H1 (cell line): ENCODE results near the gene ARGLU1. TPM values are rescaled to one million over a fixed set of nuclear protein-coding genes. Genes with fewer than 3 reads are reported as not detected.

Source experiments
- CTCF ChIA-PET: fragments of 300-600 bp; sonication (Branson Sonifier 250); formaldehyde crosslinking; loops from one replicate; lab custom pipeline; 2021; ENCODE audit not compliant: partially characterized antibody; lab: Charles Lee
- POLR2A ChIA-PET: fragments of 300-600 bp; sonication (Branson Sonifier 250); formaldehyde crosslinking; loops from one replicate; lab custom pipeline; 2021; ENCODE audit warnings: inconsistent platforms; ENCODE audit not compliant: partially characterized antibody; lab: Charles Lee
- DNase-seq, 2 experiments: peaks; one replicate each; pipeline versions ENCODE4 v3.0.0 to v3.0.0-alpha.2; 2010 to 2022; ENCODE audit warnings: low spot score in 2 of 2, low read depth in 1 of 2, mixed read lengths in 1 of 2
- FAIRE-seq: peaks from 2 replicates; lab custom pipeline; 2011; peaks lifted over from hg19 to GRCh38; lab: Jason Lieb, UNC
- H2AFZ ChIP-seq: 2 replicates; pipeline ENCODE4 v1.8.1; 2012; ENCODE audit warnings: low read length, inconsistent platforms
- H2AK5ac ChIP-seq: 2 replicates; pipeline ENCODE4 v1.6.1; 2013; ENCODE audit warnings: low read depth, low read length
- H2BK120ac ChIP-seq: replicated peaks from 2 replicates; pipeline ENCODE3; 2013; ENCODE audit warnings: low read depth, low read length, inconsistent platforms
- H2BK12ac ChIP-seq: 2 replicates; pipeline ENCODE4 v1.6.1; 2013; ENCODE audit warnings: low read depth, low read length
- H2BK15ac ChIP-seq: 2 replicates; pipeline ENCODE4 v1.6.1; 2013; ENCODE audit warnings: low read length
- H2BK20ac ChIP-seq: 2 replicates; pipeline ENCODE4 v1.6.1; 2013; ENCODE audit warnings: low read length
- H2BK5ac ChIP-seq: 2 replicates; pipeline ENCODE4 v1.6.1; 2013; ENCODE audit warnings: low read depth, low read length
- H3K14ac ChIP-seq: 2 replicates; pipeline ENCODE4 v1.6.1; 2013; ENCODE audit warnings: inconsistent platforms; ENCODE audit not compliant: insufficient read length
- H3K18ac ChIP-seq: 2 replicates; pipeline ENCODE4 v1.6.1; 2013; ENCODE audit warnings: low read length; ENCODE audit errors: extremely low read depth
- H3K23ac ChIP-seq: 2 replicates; pipeline ENCODE4 v1.6.1; 2013; ENCODE audit warnings: inconsistent platforms; ENCODE audit not compliant: insufficient read length
- H3K23me2 ChIP-seq: 2 replicates; pipeline ENCODE4 v1.6.1; 2013; ENCODE audit warnings: low read depth, low read length
- H3K27ac ChIP-seq: 2 replicates; pipeline ENCODE4 v1.6.1; 2011; ENCODE audit warnings: low read depth, low read length, inconsistent platforms
- H3K27me3 ChIP-seq, 4 experiments: replicated peaks in 1 of 4; 1 replicate in 1 of 4; 2 replicates in 3 of 4; pipeline versions ENCODE4 v1.6.1 to v1.8.1; 2011 to 2013; ENCODE audit warnings: low read length in 3 of 4, mild to moderate bottlenecking in 3 of 4, inconsistent platforms in 2 of 4, mixed read lengths in 2 of 4, moderate library complexity in 1 of 4; ENCODE audit not compliant: control insufficient read depth in 3 of 4, insufficient read depth in 3 of 4; ENCODE audit errors: extremely low read depth in 1 of 4
- H3K36me3 ChIP-seq, 4 experiments: 2 replicates each; pipeline versions ENCODE4 v1.6.1 to v1.8.1; 2011 to 2013; ENCODE audit warnings: mild to moderate bottlenecking in 4 of 4, low read length in 3 of 4, moderate library complexity in 2 of 4, control low read depth in 1 of 4, inconsistent platforms in 1 of 4; ENCODE audit not compliant: insufficient read depth in 4 of 4, control insufficient read depth in 2 of 4
- H3K4ac ChIP-seq: replicated peaks from 2 replicates; pipeline ENCODE3; 2013; ENCODE audit warnings: low read length, low read depth, mixed read lengths, inconsistent platforms; ENCODE audit not compliant: insufficient read length
- H3K4me1 ChIP-seq, 4 experiments: replicated peaks in 1 of 4; 1 replicate in 1 of 4; 2 replicates in 3 of 4; pipeline versions ENCODE4 v1.6.1 to v1.8.1; 2011 to 2013; ENCODE audit warnings: low read length in 3 of 4, inconsistent platforms in 2 of 4, mixed read lengths in 1 of 4; ENCODE audit not compliant: insufficient read depth in 4 of 4, control insufficient read depth in 3 of 4
- H3K4me2 ChIP-seq, 2 experiments: 2 replicates each; pipeline versions ENCODE4 v1.6.1 to v1.8.1; 2011 to 2013; ENCODE audit warnings: low read depth in 2 of 2, low read length in 2 of 2, control low read depth in 1 of 2, inconsistent platforms in 1 of 2, mild to moderate bottlenecking in 1 of 2; ENCODE audit not compliant: insufficient read depth in 1 of 2
- H3K4me3 ChIP-seq, 4 experiments: fragments of 200-600, 300-600 bp in 1 of 4; sonication (generic), shearing (Covaris generic), sonication (Bioruptor Twin) in 1 of 4; 2 replicates each; pipeline versions ENCODE4 v1.5.1 to v1.8.1; 2011 to 2016; ENCODE audit warnings: low read length in 4 of 4, low read depth in 3 of 4, control low read depth in 2 of 4, inconsistent platforms in 2 of 4, mild to moderate bottlenecking in 2 of 4, mixed read lengths in 1 of 4, moderate library complexity in 1 of 4; ENCODE audit not compliant: insufficient read depth in 2 of 4; ENCODE audit errors: extremely low read depth in 1 of 4
- H3K56ac ChIP-seq: replicated peaks from 2 replicates; pipeline ENCODE3; 2013; ENCODE audit warnings: low read depth, mild to moderate bottlenecking, mixed read lengths, low read length, inconsistent platforms; ENCODE audit not compliant: insufficient read length
- H3K79me1 ChIP-seq: 2 replicates; pipeline ENCODE4 v1.6.1; 2013; ENCODE audit warnings: low read depth, low read length, control low read depth
- H3K79me2 ChIP-seq, 2 experiments: 2 replicates each; pipeline versions ENCODE4 v1.6.1 to v1.8.1; 2012 to 2013; ENCODE audit warnings: low read length in 2 of 2, mild to moderate bottlenecking in 2 of 2, inconsistent platforms in 1 of 2; ENCODE audit not compliant: insufficient read depth in 2 of 2, control insufficient read depth in 1 of 2
- H3K9ac ChIP-seq, 4 experiments: replicated peaks in 1 of 4; 1 replicate in 1 of 4; 2 replicates in 3 of 4; pipeline versions ENCODE4 v1.6.1 to v1.8.1; 2011 to 2013; ENCODE audit warnings: low read depth in 3 of 4, low read length in 3 of 4, control low read depth in 2 of 4, mild to moderate bottlenecking in 2 of 4, moderate library complexity in 2 of 4, inconsistent platforms in 1 of 4; ENCODE audit errors: extremely low read depth in 1 of 4
- H3K9me3 ChIP-seq, 2 experiments: 2 replicates each; pipeline versions ENCODE4 v1.6.1 to v1.8.1; 2012 to 2013; ENCODE audit warnings: mild to moderate bottlenecking in 2 of 2, moderate library complexity in 2 of 2, control low read depth in 1 of 2, inconsistent platforms in 1 of 2, low read depth in 1 of 2, low read length in 1 of 2, mixed read lengths in 1 of 2; ENCODE audit not compliant: insufficient read depth in 2 of 2
- H4K20me1 ChIP-seq, 2 experiments: replicated peaks in 1 of 2; 2 replicates each; pipeline versions ENCODE3 to v1.8.1; 2011 to 2013; ENCODE audit warnings: inconsistent platforms in 2 of 2, low read length in 2 of 2, mild to moderate bottlenecking in 1 of 2; ENCODE audit not compliant: insufficient read depth in 2 of 2, control insufficient read depth in 1 of 2
- H4K5ac ChIP-seq: 2 replicates; pipeline ENCODE4 v1.6.1; 2013; ENCODE audit warnings: low read length, low read depth, mixed read lengths, inconsistent platforms; ENCODE audit not compliant: insufficient read length
- H4K8ac ChIP-seq: 2 replicates; pipeline ENCODE4 v1.8.0; 2013; ENCODE audit warnings: mild to moderate bottlenecking, moderate library complexity, low read length, inconsistent platforms; ENCODE audit not compliant: insufficient read depth; ENCODE audit errors: extremely low read depth
- H4K91ac ChIP-seq: replicated peaks from 2 replicates; pipeline ENCODE3; 2013; ENCODE audit warnings: low read length, mixed read lengths, inconsistent platforms; ENCODE audit not compliant: insufficient read length
- CHD7 ChIP-seq: fragments of 300-600 bp; sonication (generic); IDR thresholded peaks from 2 replicates; pipeline ENCODE4 v1.7.1; 2012; ENCODE audit warnings: low read length, moderate library complexity, mild to moderate bottlenecking, inconsistent platforms; ENCODE audit not compliant: insufficient replicate concordance
- WGBS, 2 experiments: shearing (Covaris generic) in 1 of 2; methylation state at CpG; one replicate each; pipeline versions ENCODE4 v1.1.6 to v1.1.7; 2013 to 2015; ENCODE audit warnings: low lambda C conversion rate in 2 of 2, mixed read lengths in 2 of 2, inconsistent platforms in 1 of 2, low coverage in 1 of 2, missing lambda C conversion rate in 1 of 2; ENCODE audit not compliant: insufficient replicate concordance in 2 of 2, insufficient coverage in 1 of 2, insufficient read length in 1 of 2; ENCODE audit errors: extremely low coverage in 1 of 2, missing lambda C conversion rate in 1 of 2; 5-methylcytosine and 5-hydroxymethylcytosine counted together
- polyA plus RNA-seq, 7 experiments: library from polyadenylated mRNA; depleted of rRNA in 3 of 7; stranded (reverse) in 5 of 7; unstranded in 2 of 7; fragments of >200 nt in 5 of 7; fragments of 200-250 nt in 2 of 7; gene quantifications; 1 replicate in 5 of 7; 2 replicates in 1 of 7; 4 replicates in 1 of 7; pipeline versions ENCODE4 v1.2.1 to v1.2.3, GENCODE V29; 2011 to 2013; ENCODE audit warnings: missing spikeins in 2 of 7, mixed read lengths in 2 of 7
- total RNA-seq: library from RNA; stranded (reverse); fragmentation: NEBNext Ultra II Directional; extraction: Animal tissue kit (Norgen Biotek cat#: 25700); gene quantifications from 2 replicates; pipeline ENCODE4 v1.2.1, GENCODE V29; 2021

ARGLU1 gene
- total and polyA plus RNA-seq, 2 of the 8 experiments (the other 6 are each of a cell fraction or from before 2014, with no cell fraction given), result 47.8 to 84.9 TPM

GRCh38 chr13:106601489-106601888, 33.6 kb upstream of the ARGLU1 start:
- Histone ChIP-seq H2BK15ac (no peak overlapping the region), H3K79me1 (no peaks in the 10 kb centered on the region), H3K23me2 (no peaks in the 10 kb centered on the region), H3K4me3 (no peak overlapping the region), H4K5ac (no peak overlapping the region), H3K9ac (no peak overlapping the region), H3K4me1 (no peaks in the 10 kb centered on the region), H3K4ac (no peak overlapping the region), H3K27me3 (no peaks in the 10 kb centered on the region), H4K91ac (no peak overlapping the region), H2AK5ac (no peak overlapping the region), H3K36me3 (no peaks in the 10 kb centered on the region), H3K14ac (no peak overlapping the region), H4K20me1 (no peaks in the 10 kb centered on the region), H3K56ac (no peak overlapping the region), H3K9me3 (no peaks in the 10 kb centered on the region), H3K79me2 (no peaks in the 10 kb centered on the region), H3K18ac (no peak overlapping the region), H3K4me2 (no peak overlapping the region), H3K27ac (no peak overlapping the region), H3K23ac (no peak overlapping the region), H4K8ac (no peak overlapping the region), H2BK5ac (no peak overlapping the region), H2BK20ac (no peak overlapping the region), H2BK12ac (no peak overlapping the region), H2BK120ac (no peak overlapping the region), H2AFZ (no peak overlapping the region)
- no peak for TF ChIP-seq CHD7
- no peak for DNase-seq
- CTCF ChIA-PET, result no interaction called here
- POLR2A ChIA-PET, result no interaction called here
- FAIRE-seq, result no peak
- 77% methylated on average over 6 of the region's 6 CpGs; no CpG with 5 or more reads in 1 of the 2 experiments for WGBS, 2 experiments
